ENCODE results near the gene DOCK6.

The DOCK6 gene

GRCh38 chr19:11274533-11275086 is 12.3 kb upstream of the DOCK6 start:
- TF ChIP-seq, protein P1, sequence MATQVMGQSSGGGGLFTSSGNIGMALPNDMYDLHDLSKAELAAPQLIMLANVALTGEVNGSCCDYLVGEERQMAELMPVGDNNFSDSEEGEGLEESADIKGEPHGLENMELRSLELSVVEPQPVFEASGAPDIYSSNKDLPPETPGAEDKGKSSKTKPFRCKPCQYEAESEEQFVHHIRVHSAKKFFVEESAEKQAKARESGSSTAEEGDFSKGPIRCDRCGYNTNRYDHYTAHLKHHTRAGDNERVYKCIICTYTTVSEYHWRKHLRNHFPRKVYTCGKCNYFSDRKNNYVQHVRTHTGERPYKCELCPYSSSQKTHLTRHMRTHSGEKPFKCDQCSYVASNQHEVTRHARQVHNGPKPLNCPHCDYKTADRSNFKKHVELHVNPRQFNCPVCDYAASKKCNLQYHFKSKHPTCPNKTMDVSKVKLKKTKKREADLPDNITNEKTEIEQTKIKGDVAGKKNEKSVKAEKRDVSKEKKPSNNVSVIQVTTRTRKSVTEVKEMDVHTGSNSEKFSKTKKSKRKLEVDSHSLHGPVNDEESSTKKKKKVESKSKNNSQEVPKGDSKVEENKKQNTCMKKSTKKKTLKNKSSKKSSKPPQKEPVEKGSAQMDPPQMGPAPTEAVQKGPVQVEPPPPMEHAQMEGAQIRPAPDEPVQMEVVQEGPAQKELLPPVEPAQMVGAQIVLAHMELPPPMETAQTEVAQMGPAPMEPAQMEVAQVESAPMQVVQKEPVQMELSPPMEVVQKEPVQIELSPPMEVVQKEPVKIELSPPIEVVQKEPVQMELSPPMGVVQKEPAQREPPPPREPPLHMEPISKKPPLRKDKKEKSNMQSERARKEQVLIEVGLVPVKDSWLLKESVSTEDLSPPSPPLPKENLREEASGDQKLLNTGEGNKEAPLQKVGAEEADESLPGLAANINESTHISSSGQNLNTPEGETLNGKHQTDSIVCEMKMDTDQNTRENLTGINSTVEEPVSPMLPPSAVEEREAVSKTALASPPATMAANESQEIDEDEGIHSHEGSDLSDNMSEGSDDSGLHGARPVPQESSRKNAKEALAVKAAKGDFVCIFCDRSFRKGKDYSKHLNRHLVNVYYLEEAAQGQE (IDR thresholded peaks at IDR 0.05; ENCODE audit: insufficient read depth in 1 of 2, low read depth in 2 of 2, low read length in 2 of 2): no peak
- no peak for TF ChIP-seq POLR2AphosphoS5 (IDR thresholded peaks at IDR 0.05; ENCODE audit: low read depth, low read length)
- TF ChIP-seq FOXP2 (optimal IDR thresholded peaks at IDR 0.05; ENCODE audit: borderline replicate concordance, extremely low read depth, extremely low read length, insufficient read depth): no peak
- TF ChIP-seq TAF1 (IDR thresholded peaks at IDR 0.05; ENCODE audit: borderline replicate concordance, insufficient read depth, low read length): no peak
- no peak for TF ChIP-seq SIN3A (IDR thresholded peaks at IDR 0.05; ENCODE audit: borderline replicate concordance, insufficient read depth, low read length)

GRCh38 chr19:11273989-11274388 is 11.7 kb upstream of the DOCK6 start:
- TF ChIP-seq FOXP2 (optimal IDR thresholded peaks at IDR 0.05; ENCODE audit: borderline replicate concordance, extremely low read depth, extremely low read length, insufficient read depth) (no peak), SIN3A (IDR thresholded peaks at IDR 0.05; ENCODE audit: borderline replicate concordance, insufficient read depth, low read length) (no peak), POLR2AphosphoS5 (IDR thresholded peaks at IDR 0.05; ENCODE audit: low read depth, low read length) (no peak), TAF1 (IDR thresholded peaks at IDR 0.05; ENCODE audit: borderline replicate concordance, insufficient read depth, low read length) (no peak)
- TF ChIP-seq, protein P1 (IDR thresholded peaks at IDR 0.05; ENCODE audit: insufficient read depth in 1 of 2, low read depth in 2 of 2, low read length in 2 of 2): no peak

- TF ChIP-seq TAF1 (IDR thresholded peaks at IDR 0.05; ENCODE audit: borderline replicate concordance, insufficient read depth, low read length) (no peak), FOXP2 (optimal IDR thresholded peaks at IDR 0.05; ENCODE audit: borderline replicate concordance, extremely low read depth, extremely low read length, insufficient read depth) (no peak), SIN3A (IDR thresholded peaks at IDR 0.05; ENCODE audit: borderline replicate concordance, insufficient read depth, low read length) (no peak), POLR2AphosphoS5 (IDR thresholded peaks at IDR 0.05; ENCODE audit: low read depth, low read length) (no peak)
- TF ChIP-seq, protein P1 (IDR thresholded peaks at IDR 0.05; ENCODE audit: insufficient read depth in 1 of 2, low read depth in 2 of 2, low read length in 2 of 2): no peak
Measured at GRCh38 chr19:11273296-11273695, 11.0 kb upstream of the DOCK6 start.

DNA sequence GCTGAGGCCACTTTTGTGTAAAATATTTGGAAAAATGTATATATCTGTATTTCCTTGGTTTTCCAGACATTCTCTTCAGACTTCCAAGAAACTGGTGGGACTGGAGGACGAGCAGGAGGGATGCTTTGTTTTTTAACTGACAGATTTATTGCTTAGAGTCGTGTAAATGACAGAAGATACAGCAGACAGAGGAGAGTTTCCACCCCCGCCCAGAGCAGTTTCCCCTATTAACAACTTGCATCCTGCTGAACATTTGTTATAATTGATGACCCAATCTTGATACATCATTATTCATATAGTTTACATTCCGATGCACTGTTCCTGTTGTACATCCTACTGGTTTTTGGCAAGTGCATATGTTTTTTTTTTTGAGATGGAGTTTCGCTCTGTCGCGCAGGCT is 7.1 kb upstream of the DOCK6 start:
- TF ChIP-seq POLR2AphosphoS5 (IDR thresholded peaks at IDR 0.05; ENCODE audit: low read depth, low read length) (no peak), FOXP2 (optimal IDR thresholded peaks at IDR 0.05; ENCODE audit: borderline replicate concordance, extremely low read depth, extremely low read length, insufficient read depth) (no peak), SIN3A (IDR thresholded peaks at IDR 0.05; ENCODE audit: borderline replicate concordance, insufficient read depth, low read length) (no peak), TAF1 (IDR thresholded peaks at IDR 0.05; ENCODE audit: borderline replicate concordance, insufficient read depth, low read length) (no peak)
- TF ChIP-seq, protein P1 (IDR thresholded peaks at IDR 0.05; ENCODE audit: insufficient read depth in 1 of 2, low read depth in 2 of 2, low read length in 2 of 2): no peak
